CD4-positive, alpha-beta T cell treated with Interleukin-17A for 4 hours (primary cell): ENCODE data around the gene CCDC201.

ENCODE experiments used
- DNase-seq: peaks from one replicate; pipeline ENCODE4 v3.0.0-alpha.2; 2020; ENCODE audit warnings: mixed read lengths

CCDC201 gene

DNA sequence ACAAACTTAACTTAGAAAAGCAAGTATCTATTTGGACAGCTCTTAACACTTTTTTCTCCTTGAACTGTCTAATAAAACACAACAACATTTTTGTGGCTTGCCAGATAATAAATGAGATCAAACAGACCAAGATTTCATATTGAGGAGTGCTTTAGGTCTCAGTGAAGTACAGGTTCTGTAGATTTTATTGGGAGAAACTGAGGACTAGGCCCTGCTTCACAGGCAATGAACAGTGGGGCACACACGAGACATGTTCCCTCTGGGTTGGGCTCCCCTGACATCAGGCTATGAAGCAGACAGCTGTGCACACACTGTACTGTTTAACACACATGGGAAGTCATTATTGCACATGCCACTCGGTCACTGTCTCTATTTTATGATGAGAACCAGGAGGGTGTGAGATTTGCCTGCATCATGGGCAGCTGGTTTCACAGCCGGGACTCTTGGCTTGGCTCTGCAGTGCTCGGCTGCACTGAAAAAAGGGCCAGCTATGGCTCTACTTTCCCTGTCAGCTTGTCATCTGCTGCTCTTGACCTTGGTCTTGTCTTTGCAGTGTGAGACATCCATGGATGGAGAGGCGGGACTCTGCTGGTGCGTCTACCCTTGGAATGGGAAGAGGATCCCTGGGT lies 19.6 kb upstream of the CCDC201 start:
- DNase-seq: no peak

GRCh38 chr7:45891462-45892402 lies 18.9 kb upstream of the CCDC201 start:
- no peak for DNase-seq

DNA sequence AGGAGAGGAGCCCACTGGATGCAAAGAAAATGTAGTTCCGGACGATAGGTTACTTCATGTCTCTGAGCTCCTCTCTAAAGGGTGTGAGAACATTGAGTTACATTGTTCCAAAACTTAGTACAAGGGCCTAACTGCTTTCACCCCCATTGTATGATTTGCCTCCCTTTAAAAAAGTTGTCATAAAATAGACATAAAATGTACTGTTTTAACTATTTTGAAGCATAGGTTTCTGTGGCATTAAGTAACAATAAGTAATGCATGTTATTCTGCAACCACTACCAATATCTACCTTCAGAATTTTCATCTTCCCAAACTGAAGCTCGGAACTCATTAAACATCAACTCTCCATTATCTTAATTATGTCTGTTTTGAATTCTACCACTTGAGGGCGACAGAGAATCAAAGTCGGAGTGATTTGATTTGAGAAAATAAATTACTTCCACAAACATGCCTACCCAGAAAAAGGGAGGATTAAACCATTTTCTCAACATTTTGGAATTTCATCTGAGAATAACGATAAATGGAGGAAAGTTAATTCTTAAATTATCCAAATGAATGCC lies 18.1 kb upstream of the CCDC201 start:
- no peak for DNase-seq

DNA sequence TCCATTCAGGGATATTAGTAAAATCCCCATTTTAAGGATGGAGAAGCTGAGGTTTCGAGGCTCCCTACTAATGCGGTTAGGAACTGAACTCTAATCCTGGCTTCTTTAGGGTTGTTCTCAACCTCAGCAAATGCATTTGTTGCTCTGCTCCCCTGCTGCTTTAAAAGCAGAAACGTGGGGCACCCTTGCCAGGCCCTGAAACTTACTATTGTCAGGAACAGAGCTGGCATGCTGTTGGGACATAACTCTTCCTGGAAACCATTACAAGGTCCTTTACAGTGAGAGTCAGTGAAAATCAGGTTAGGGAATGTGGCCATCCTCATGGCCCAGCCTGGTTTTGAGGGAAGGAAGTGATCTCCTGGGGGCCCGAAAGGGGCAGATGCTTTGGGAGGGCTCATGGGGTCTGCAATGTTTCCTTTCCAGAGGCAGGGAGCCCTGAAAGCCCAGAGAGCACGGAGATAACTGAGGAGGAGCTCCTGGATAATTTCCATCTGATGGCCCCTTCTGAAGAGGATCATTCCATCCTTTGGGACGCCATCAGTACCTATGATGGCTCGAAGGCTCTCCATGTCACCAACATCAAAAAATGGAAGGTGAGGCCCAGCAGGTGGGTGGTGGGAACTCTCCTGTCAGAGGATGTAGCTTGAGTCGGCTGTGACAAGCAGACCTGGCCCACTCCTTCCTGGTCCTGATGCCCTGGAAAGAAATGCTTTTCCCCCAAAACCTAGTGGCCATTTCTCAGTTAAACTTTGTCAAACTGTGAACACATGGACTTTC lies 17.4 kb upstream of the CCDC201 start:
- DNase-seq: no peak

GRCh38 chr7:45889367-45890067 lies 16.6 kb upstream of the CCDC201 start:
- no peak for DNase-seq

GRCh38 chr7:45888993-45889366 lies 16.1 kb upstream of the CCDC201 start:
- no peak for DNase-seq

DNA sequence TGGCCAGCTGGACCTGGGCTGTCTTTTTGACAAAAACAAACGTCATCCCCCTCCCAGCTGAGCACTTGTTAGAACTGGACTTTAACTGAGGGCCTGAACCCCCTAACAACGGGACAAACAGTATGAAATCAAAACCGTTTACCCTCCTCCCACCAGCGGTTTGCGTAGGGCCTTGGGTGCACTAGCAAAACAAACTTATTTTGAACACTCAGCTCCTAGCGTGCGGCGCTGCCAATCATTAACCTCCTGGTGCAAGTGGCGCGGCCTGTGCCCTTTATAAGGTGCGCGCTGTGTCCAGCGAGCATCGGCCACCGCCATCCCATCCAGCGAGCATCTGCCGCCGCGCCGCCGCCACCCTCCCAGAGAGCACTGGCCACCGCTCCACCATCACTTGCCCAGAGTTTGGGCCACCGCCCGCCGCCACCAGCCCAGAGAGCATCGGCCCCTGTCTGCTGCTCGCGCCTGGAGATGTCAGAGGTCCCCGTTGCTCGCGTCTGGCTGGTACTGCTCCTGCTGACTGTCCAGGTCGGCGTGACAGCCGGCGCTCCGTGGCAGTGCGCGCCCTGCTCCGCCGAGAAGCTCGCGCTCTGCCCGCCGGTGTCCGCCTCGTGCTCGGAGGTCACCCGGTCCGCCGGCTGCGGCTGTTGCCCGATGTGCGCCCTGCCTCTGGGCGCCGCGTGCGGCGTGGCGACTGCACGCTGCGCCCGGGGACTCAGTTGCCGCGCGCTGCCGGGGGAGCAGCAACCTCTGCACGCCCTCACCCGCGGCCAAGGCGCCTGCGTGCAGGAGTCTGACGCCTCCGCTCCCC lies 15.5 kb upstream of the CCDC201 start, which contains the start of gene IGFBP1:
IGFBP1 (plus strand) TSS at position 304 of the 808 bp plus-strand sequence; CDS start at position 469, 165 bp downstream.
- DNase-seq: no peak

- DNase-seq: no peak
These were observed 14.2 kb upstream of the CCDC201 start for GRCh38 chr7:45886931-45887667.

- DNase-seq: no peak
These were observed 12.5 kb upstream of the CCDC201 start for GRCh38 chr7:45885264-45885882.

DNA sequence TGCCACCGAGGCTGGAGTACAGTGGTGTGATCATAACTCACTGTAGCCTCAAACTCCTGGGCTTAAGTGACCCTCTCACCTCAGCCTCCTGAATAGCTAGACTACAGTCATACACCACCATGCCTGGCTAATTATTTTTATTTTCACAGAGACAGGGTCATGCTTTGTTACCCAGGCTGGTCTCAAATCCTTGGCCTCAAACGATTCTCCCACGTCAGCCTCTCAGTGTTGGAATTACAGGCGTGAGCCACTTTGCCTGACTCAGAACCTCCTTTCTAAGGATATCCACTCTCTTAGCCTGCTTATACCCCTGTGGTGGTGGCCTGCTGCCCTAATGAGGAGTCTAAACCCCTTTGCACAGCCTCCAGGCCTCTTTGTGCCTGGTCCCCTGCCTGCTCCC lies 11.3 kb upstream of the CCDC201 start:
- DNase-seq: no peak

- no peak for DNase-seq
These were observed 9.6 kb upstream of the CCDC201 start for GRCh38 chr7:45882465-45882810.

- DNase-seq: no peak
These were observed 9.0 kb upstream of the CCDC201 start for GRCh38 chr7:45881759-45882464.

DNA sequence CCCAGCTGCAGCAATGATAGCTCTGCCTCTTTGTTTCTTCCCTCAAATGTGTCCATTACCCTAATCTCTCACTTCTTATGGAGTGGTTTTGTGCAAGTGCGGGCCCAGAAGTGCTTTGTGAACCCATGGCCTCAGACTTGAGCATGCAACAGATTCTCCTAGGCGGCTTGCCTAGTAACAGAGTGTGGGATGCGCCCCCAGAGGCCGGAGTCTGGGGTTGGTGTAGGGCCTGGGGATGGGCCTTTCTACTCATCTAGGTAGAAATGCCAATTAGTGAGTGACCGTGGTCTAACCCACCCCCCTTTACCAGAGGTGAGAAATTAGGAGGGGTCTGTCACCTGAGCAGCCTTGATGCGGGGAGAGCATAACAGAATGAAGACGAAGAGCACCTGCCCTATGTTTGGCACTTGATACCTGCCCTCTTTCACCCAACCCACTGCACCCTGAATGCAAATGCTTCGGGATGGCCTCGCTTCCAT lies 8.4 kb upstream of the CCDC201 start:
- no peak for DNase-seq

- no peak for DNase-seq
These were observed 7.6 kb upstream of the CCDC201 start for GRCh38 chr7:45880433-45880860.

GRCh38 chr7:45878457-45879144 lies 5.7 kb upstream of the CCDC201 start:
- DNase-seq: no peak

GRCh38 chr7:45876519-45876918 lies 3.6 kb upstream of the CCDC201 start:
- DNase-seq: no peak

GRCh38 chr7:45874408-45875131 lies 1.7 kb upstream of the CCDC201 start:
- no peak for DNase-seq

GRCh38 chr7:45873355-45873754 lies 473 bp upstream of the CCDC201 start:
- DNase-seq: no peak
